Cardiac fibroblast (primary cell): Measurements from ENCODE around the gene AGMO.
A peak's percentile ranks its signal among the peaks of the same experiment; 100 is the strongest.

Source experiments
- DNase-seq, 2 donors: peaks; one replicate each; pipeline versions ENCODE4 v3.0.0 to v3.0.0-alpha.2; 2010; ENCODE audit warnings: low read depth in 2 of 2
- H3K4me3 ChIP-seq, 2 donors: replicated peaks in 1 of 2; 1 replicate in 1 of 2; 2 replicates in 1 of 2; pipeline ENCODE4 v1.5.1; 2011; ENCODE audit warnings: low read depth in 2 of 2, low read length in 2 of 2, mild to moderate bottlenecking in 2 of 2, moderate library complexity in 1 of 2
- CTCF ChIP-seq: IDR thresholded peaks from one replicate; pipeline ENCODE4 v1.5.1; 2011; ENCODE audit warnings: low read depth, mild to moderate bottlenecking, low read length, inconsistent platforms

The AGMO gene

GRCh38 chr7:15561835-15562234 is at the start of gene AGMO:
Gene AGMO (minus strand): TSS chr7:15562015.
- DNase-seq = peak; percentile 21 to 88

GRCh38 chr7:15610503-15610902 is 48.7 kb upstream of the AGMO start:
- DNase-seq = no peak
- H3K4me3 ChIP-seq = no peak overlapping the region
- TF ChIP-seq CTCF = no peak

More at GRCh38 chr7:15561835-15562234, at the start of gene AGMO:
- H3K4me3 ChIP-seq = peak within 1 kb of the TSS in 1 of 2 donors; percentile 51
- peak; percentile 4 for TF ChIP-seq CTCF

GRCh38 chr7:15609287-15609686 is 47.5 kb upstream of the AGMO start:
- TF ChIP-seq CTCF = no peak
- DNase-seq = no peak
- no peak overlapping the region for H3K4me3 ChIP-seq

- no peak for TF ChIP-seq CTCF
- DNase-seq = peak in 1 of 2 donors; percentile 21
- no peak overlapping the region for H3K4me3 ChIP-seq
Measured at GRCh38 chr7:15607529-15608210, 45.9 kb upstream of the AGMO start.

- TF ChIP-seq CTCF = no peak
- no peak for DNase-seq
- H3K4me3 ChIP-seq = no peak overlapping the region
Measured at GRCh38 chr7:15606561-15606960, 44.7 kb upstream of the AGMO start.

- no peak for TF ChIP-seq CTCF
- no peak for DNase-seq
- H3K4me3 ChIP-seq = no peak overlapping the region
Measured at GRCh38 chr7:15604166-15604565, 42.4 kb upstream of the AGMO start.

GRCh38 chr7:15603124-15603523 is 41.3 kb upstream of the AGMO start:
- DNase-seq = peak in 1 of 2 donors; percentile 36
- no peak for TF ChIP-seq CTCF
- no peak overlapping the region for H3K4me3 ChIP-seq
